NCI-H510A treated with DMSO at 0.1 percent for 48 hours (cell line): ENCODE data around the gene SERP2.

Experiments
- DNase-seq: peaks from one replicate; lab custom pipeline; 2025; lab: John Stamatoyannopoulos, UW

The SERP2 gene

DNA sequence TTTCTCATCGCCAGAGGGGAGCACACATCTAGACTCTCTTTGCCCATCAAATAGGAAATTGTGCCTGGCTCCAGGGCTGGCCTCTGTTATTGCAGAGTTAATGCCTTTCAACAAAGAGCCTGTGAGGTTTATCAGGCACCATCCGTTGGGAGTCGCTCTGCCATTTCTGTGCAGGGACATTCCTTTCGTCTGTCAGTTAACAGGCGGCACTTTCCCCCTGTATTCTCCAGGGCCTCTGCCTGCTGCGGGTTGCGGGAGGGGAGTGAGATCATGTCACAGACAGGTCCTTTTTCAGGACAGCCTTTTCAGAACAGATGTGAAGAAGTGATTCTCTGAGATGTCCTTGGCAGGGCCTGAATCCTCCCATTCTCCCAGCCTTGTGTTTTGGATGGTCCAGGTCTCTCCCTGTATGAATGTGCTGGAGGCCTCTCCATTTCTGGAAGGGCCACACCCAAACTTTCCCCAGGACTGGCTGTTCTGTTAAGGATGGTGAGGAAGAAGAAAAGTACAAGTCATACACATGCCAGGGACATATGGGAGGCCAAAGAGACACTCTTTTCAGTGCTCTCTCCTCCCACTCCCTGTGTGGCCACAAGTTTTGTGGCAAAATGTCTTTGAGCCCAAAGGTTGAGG lies 14.9 kb downstream of the SERP2 start:
- DNase-seq: no peak

DNA sequence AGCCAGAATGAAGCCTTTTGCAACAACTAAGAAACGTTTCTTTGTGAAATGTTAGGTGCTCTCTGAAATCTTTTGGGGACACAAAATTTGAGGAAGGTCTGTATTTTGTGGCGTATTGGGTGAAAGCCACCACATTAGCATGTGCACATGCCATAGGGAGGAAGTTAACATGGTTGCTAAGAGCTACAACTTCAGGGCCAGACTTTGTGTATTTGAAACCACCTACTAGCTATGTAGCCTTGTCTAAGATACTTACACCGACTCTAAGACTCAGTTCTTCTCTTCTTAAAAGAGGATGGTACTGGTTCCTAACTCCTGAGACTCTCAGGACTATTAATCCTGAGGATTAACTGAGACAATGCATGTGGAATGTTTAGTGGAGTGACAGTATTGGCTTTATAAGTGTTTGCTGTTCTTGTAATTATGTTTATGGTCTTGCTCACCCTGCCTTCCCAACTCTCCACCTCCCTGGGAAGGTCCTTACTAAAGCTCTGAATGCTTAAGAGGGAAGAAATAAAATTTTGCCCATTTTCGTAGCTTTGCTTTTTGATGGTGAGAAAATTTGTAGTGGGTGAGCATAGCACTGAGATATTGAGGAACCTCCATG lies 15.5 kb downstream of the SERP2 start:
- no peak for DNase-seq

DNA sequence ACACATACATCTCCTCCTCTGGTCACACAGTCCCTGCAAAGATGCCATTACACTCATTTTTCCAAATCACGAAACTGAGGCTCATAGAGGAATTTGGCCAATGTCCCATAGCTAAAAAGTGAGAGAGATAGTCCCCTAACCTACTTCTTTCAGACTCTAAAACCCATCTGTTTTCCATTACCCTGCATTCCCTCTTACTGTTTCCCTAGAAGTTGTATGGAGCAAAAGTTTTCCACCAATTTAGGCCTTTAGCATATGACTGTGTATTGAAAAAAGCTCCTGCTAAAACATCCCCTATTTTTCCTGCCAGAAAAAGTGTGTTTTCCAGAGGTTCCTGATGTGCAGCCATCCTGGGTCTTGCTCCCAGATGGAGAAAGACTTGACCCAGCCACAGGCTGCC lies 16.3 kb downstream of the SERP2 start:
- no peak for DNase-seq

DNA sequence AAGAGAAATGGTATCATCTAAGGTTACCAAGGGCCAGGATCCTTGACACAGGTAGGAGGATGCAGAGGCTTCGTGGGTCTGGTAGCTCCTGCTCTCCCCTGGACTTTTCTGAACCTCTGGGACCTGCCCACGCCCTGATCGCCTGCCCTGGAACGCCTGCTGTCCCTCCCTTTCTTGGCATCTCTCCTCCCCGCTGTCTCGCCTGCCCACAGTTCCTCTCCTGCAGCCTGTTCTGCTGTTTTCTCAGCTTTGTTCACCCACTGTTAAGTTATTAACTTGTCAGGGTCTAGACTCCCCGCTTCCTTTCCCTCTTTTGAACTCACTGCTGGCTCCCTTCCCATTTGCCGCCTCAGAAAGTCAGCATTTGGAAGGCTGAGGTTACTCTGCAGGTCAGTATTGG lies 19.8 kb downstream of the SERP2 start:
- DNase-seq: no peak

DNA sequence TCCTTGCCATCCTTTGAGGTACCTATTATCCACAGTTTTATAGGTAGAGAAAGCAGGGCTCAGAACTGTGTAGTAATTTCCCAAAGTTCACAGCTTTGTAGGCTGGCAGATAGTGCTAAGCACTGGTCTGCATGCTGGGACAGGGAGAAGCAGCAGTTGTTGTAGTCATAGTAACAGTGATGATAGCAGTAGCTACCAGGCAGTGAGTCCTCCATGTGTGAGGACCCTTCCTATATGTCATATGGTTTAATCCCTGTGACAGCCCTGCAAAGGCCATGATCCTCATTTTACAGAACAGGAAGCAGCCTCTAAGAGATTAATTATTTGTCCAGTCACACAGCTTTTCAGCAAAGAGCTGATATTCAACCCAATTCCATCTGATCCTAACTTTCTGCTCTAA lies 21.0 kb downstream of the SERP2 start:
- no peak for DNase-seq

DNA sequence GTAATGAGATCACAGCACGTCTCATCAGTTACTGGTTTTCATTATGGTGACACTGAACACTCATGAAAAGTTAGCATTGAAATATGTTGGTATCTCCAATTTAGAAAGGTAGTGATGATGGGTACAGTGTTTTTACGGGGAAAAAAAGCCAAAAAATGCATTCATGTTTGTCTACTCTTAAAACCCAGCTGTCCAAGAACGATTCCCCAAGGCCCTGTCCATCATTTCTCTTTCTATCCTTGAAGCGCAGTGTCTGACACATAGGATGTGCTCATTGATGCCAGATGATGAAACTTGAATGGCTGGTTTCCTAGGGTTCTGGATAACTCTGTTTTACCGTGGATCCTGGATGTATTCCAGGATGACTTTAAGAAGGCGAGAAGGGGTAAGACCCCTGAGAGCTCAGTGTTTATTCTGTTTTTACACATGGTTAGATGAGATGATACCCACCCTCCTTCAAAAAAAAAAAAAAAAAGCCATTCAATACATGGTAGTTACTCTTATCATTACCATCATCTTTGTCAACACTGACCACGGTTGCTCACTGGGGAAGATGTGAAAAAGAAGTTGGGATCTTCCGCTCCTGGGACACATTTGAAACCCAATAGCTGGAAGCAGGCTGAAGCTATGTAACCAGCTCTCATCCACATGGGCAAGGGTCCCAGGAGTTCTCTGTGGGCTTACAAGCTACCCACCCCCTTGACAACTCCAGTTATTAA lies 22.5 kb downstream of the SERP2 start:
- DNase-seq: no peak

DNA sequence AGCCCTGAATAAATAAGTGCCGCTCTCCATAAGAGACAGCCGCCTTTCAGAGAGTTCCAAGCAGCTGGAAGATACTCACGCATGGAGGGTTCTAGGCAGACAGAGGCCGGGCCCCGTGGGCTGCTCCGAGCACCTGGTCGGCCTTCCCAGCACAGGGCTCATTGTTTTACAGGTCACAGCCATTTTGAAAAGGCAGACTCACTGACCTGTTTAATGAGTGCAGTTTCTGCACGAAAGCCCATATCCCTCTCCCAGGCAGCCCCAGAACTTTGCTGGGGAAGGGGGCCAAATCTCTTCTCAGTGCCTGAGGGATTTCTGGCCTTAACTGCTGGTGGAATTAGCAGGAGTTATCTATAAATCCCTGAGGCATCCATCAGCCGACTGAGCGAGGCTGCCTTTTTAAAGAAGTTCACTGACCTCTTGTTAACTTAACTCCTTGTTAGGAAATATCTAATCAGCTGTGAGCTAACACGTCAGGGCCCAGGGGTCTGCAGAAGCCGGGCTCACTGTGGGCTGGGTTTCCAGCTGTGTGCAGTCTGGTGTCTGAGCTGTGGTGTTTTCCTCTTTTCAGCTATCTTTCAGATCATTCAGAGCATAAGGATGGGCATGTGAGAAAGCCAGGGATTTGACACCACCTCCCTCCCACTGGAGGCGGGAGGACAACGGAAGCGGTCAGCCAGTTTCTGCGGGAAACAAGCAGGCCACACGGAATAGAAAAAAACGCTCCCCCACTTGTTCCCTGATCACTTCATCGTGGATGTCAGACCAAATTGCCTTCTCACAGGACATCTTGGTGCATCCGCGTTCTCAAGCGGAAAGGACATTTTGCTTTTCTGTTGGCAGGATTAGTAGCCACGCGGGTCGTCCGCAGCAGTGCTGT lies 23.3 kb downstream of the SERP2 start:
- DNase-seq: no peak

DNA sequence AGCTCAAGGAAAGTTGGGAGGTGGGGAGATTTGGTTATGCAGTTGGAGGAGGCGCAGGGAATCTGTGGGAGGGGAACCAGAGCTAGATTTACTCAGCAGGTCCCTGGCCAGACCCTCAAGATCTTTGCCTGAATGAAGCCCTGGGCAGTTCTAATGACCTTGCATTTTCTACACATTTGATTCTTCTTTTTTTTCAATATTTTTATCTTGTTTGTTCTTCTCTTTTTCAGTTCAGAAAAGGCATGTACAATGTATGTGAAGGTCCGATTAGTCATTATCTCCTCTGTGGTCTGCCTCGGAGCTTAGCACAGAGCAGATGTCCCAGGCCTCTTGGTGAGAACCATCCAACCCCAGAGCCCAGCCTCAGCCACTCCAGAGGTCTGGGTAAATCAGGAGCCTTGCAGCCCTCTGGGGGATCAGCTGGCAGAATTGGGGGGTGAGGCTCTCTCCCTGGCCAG lies 24.2 kb downstream of the SERP2 start:
- no peak for DNase-seq

DNA sequence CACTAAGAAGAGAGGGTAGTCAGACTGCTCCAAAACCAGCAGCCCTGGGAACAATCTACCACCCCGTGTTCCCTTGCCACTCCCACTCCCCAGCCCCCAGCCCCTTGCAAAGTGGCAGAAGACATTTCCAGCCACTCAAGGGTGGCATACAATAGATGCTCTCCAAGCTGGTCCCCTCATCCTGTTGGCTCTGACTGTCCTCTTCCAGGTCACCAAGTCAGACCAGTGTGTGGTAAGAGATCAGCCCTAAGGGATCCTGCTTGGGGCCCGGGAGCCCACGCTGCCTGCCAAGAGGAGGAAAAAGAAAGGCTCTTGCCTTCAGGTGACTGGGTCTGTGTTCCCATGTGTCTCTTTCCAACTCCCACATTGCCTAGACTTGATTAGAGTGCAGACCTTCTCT lies 25.0 kb downstream of the SERP2 start:
- no peak for DNase-seq

DNA sequence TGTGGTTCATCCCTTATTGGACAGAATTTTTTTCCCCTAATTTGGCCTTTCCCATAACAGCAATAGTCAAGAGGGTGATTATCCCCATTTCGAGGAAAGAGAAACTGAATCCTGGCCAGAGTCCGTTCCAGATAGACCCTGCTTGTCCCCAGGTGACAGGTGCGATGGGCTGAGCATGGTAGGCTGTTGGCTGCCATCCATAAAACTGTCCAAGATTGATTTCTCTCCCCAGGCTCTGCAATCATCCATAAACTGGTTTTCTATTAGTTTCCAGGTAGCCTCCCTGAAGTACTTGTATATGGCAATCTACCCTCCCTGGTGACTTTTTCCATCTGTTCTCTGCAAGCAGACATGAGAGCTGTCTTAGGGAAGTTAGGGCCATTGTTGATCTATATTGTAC lies 25.4 kb downstream of the SERP2 start:
- peak; percentile 31 for DNase-seq

DNA sequence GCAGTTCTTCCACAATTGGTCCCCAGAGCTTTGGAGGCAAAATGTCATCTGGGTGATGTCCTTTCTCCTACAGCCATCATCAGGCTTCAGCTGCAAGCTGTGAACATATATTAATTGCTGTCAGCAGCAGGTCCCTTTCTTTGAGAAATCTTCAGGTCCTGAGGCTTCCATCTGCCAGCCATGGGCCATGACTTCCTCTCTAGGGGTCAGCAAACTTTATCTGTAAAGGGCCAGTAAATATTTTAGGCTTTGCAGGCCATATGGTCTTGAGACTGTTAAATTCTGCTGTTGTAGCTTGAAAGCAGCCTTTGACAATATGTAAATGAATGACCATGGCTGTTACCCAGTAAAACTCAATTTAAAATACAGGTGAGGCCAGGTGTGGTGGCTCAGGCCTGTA lies 27.1 kb downstream of the SERP2 start:
- DNase-seq: no peak

DNA sequence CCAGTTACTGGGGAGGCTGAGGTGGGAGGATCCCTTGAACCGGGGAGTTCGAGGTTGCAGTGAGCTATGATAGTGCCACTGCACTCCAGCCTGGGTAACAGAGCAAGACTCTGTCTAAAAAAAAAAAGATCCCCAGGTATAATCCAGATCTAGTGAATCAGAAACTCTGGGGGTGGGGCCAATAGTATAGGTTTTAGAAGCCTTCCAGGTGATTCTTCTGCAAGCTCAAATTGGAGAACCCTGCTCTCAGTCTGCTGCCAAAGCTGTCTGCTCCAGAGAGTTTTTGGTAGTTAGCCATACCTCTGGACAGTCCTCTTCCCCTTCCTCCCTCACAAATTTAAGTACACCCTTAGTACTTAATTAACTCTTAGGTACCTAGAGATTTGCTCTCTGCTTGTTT lies 28.0 kb downstream of the SERP2 start:
- DNase-seq: no peak

DNA sequence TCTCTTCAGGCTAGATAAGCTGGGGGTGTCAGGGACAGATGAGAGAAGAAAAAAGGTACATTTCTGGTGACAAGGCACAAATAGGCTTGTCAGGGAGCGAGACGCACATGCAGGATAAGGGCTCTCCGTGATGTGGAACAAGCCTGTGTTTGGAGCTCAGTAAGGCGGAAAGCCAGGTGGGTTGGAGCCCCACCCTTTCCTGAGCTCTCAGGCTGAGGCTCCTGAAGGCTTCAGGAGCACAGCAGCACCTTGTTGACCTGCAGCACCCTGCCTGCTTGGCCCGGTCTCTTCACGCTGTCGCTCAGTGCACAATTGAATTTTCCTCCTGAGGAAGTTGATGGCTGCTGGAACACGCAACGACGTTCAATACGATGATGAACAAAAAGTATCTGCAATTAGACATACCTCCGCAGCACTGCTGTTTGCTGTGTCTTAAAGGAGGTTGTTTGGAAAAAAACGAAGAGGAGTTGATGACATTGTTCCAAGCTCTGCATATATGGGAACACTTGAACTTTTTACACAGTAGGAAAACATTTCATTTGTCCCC lies 29.3 kb downstream of the SERP2 start:
- DNase-seq: peak; percentile 3

DNA sequence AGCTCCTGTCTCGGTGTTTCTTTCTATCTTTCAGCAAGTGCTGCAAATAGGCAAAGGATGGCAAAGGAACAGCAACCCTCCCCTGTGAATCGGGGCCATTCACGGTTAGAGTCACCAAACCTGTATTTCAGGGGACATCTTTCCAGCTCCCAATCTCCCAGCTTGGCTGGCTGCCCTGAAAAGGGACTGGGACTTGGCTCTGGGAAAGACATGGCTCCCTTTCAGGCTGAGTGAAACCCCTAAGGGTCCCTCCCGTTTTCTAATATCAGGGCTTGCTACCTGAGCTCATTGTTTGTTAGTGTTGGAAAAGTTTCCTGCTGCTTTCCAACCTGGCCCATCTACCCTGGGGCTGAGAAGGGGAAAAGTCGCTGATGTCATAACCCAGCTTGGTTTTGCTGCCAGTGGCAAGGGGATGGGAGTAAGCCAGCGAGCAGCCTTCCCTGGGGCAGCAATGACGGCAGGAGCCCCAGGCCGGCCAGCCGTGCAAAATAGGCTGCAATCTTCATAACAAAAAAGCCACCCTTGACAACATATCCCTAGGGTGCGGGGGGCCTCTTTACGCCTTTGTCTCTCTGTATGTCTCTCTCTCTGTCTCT lies 29.9 kb downstream of the SERP2 start:
- no peak for DNase-seq

DNA sequence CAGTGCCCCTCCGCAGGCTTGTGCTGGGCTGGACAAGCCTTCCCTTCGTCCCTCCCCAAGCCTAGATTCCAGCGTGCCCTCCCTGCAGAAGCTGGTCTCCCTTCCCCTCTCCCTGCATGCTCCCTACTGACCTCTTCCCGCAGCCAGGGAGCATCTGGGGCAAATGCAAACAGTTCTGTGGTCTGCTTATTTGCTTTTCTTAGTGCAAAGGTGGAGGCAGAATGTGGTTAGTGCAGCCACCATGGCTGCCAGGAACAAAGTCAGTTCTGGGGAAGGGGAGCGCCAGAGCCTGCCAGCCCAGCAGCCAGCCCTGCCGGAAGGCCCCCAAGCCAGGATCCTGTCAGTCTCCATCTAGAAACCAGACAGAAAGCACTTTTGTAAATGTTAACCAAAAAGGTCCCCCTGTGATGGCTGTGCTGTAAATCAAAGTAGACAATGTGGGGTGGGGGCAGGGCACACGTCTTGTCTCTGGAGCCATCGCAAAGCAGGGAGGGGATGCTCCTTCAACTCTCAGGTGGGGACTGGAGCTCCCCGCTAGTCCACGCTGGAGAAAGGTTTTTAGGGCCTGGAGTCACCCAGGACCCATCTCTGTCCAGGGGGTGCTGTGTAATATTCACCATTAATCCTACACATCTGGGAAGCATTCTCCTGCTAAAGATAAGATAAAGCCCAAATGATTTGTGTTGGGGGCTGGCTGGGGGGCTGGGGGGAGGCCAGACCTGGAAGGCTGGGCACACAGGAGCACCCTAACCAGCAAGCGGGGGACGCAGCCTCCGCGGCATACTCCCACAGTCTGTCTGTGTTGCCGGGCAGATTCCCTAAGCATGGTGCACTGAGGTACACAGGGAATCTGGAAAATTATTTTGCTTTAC lies 30.9 kb downstream of the SERP2 start:
- DNase-seq: peak; percentile 3

DNA sequence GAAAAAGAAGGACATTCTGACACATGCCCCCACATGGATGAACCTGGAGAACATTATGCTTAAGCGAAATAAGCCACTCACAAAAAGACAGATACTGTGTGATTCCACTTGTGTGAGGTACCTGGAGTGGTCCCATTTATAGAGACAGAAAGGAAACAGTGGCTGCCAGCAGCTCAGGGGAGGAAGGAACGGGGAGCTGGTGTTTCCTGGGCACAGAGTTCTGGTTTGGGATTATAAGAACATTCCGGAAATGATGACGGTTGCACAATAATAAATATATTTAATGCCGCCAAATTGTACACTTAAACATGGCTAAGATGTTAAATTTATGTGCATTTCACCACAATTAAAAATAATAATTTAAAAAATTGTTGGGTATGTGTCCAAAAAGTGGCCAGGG lies 33.0 kb downstream of the SERP2 start:
- DNase-seq: no peak

DNA sequence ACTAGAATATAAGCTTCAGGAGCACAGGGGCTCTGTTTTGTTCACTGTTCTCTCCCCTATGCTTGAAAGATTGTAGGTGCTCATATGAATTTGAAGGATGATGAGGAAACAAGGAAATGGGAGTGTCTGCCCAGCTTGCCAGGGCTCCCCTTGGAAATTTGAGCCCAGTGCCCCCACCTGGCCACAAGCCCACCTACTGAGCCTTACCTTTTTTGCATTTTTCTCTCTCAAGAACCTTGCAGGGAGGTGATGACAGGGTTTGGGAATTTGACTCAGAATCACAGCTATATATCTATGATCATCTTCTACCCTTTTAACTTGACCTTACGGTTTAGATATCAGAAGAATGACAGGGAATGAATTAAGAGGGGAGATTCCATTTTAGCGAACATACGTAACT lies 33.8 kb downstream of the SERP2 start:
- no peak for DNase-seq

DNA sequence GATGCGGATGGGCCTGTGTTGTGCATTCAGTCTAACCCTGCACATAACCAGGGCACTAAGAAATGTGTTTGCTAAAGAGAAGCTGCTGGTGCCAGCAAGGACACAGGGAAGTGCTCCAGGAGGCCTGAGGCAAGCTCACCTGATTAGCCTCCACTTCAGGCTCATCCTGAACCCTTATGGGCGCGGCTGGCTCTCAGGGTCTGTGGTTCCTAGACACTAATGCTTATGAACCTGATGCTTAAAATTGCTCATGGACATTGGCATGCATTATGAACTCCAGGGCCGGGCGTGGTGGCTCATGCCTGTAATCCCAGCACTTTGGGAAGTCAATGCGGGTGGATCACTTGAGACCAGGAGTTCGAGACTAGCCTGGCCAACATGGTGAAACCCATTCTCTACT lies 34.3 kb downstream of the SERP2 start:
- DNase-seq: no peak

DNA sequence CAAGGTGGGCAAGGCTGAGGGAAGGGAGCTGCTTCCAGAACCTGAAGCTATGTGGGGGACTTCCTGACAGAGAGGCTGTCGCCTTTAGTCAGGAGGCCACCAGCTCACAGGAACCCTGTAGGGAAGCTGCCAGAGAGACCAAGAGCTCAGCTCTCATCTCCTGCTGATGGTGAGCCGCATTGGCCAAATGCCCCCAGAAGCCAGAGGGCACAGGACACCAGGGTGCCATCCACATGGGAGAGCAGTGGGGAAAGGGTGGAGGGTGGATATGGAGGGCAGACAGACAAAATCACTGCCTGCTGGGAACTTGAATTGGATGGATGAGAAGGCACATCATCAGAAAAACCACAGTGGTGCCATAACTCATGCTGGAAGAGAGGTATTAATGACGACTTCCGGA lies 36.0 kb downstream of the SERP2 start:
- no peak for DNase-seq

DNA sequence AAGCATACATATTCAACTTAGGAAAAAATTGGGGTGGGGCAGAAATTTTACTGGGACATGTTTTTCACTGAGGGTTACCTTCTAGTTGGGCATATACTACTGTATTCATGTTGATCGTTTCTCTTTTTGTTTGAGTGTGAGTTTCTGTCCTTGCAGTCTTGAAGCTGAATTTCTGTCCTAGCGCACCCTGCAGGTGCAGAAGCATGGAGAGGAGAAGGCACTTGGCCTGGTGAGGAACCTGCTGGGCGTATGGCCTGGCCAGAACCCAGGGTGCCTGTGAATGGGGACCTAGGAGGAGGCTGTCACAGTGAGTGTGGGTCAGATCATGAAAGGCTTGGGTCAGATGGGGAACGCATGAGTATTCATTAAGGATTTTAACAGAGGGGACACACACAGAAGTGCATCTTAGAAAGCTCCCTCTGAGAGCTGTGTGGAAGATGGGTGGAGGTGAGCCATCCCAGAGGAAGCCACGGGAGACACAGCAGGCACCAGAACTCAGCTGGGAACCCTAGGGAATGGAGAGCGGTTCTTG lies 36.8 kb downstream of the SERP2 start:
- no peak for DNase-seq

DNA sequence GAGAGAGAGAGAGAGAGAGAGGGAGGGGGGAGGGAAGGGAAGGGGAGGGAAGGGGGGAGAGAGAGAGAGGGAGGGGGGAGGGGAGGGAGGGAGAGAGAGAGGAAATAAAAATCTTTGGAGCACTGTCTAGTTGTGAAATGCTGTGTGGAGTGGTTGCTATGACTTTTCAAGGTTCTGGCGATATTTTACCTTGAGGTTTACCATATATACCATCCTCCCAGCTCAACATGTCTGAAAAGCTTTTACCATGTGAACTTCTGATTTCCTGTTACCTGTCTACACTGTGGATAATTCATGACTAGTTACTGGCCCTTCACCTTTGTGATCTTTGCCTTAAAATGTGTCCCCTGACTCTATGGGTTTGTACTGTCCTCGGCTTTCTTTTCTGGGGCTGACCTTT lies 38.2 kb downstream of the SERP2 start:
- no peak for DNase-seq
